ENCODE measurements around the gene SLC43A3.
"Not testable (repeated sequence)": the region's sequence is repeated elsewhere in the genome, so short reads cannot be mapped to it uniquely, and the experiment has no call there.

SLC43A3 gene

GRCh38 chr11:57459164-57460021, 32.5 kb upstream of the SLC43A3 start:
- no peak for DNase-seq

GRCh38 chr11:57458410-57459163, 31.7 kb upstream of the SLC43A3 start:
- DNase-seq: peak; percentile 65

GRCh38 chr11:57458060-57458409, 31.1 kb upstream of the SLC43A3 start:
- DNase-seq: no peak

GRCh38 chr11:57457643-57458023, 30.7 kb upstream of the SLC43A3 start:
- no peak for DNase-seq

GRCh38 chr11:57456960-57457642, 30.2 kb upstream of the SLC43A3 start:
- DNase-seq: peak; percentile 93

GRCh38 chr11:57453543-57454177, 26.7 kb upstream of the SLC43A3 start:
- no peak for DNase-seq

- no peak for DNase-seq
Measured at GRCh38 chr11:57446055-57446454, 19.1 kb upstream of the SLC43A3 start.

GRCh38 chr11:57445122-57445394, 18.1 kb upstream of the SLC43A3 start:
- not testable (repeated sequence) for DNase-seq

GRCh38 chr11:57444362-57445121, 17.6 kb upstream of the SLC43A3 start:
- DNase-seq: peak; percentile 78

- no peak for DNase-seq
Measured at GRCh38 chr11:57440744-57441414, 14.0 kb upstream of the SLC43A3 start.

- no peak for DNase-seq
Measured at GRCh38 chr11:57439786-57440185, 12.9 kb upstream of the SLC43A3 start.

GRCh38 chr11:57438345-57439285, 11.7 kb upstream of the SLC43A3 start:
- DNase-seq: no peak

- no peak for DNase-seq
Measured at GRCh38 chr11:57436031-57436430, 9.1 kb upstream of the SLC43A3 start.

- DNase-seq: peak; percentile 93
Measured at GRCh38 chr11:57434640-57435546, 8.0 kb upstream of the SLC43A3 start.

- DNase-seq: peak; percentile 94
Measured at GRCh38 chr11:57432714-57433163, 5.8 kb upstream of the SLC43A3 start.

GRCh38 chr11:57432149-57432561, 5.2 kb upstream of the SLC43A3 start:
- DNase-seq: peak; percentile 78

- DNase-seq: no peak
Measured at GRCh38 chr11:57430952-57431351, 4.0 kb upstream of the SLC43A3 start.

- DNase-seq: no peak
Measured at GRCh38 chr11:57429946-57430345, 3.0 kb upstream of the SLC43A3 start.

GRCh38 chr11:57428643-57429042, 1.7 kb upstream of the SLC43A3 start:
- no peak for DNase-seq

- DNase-seq: no peak
Measured at GRCh38 chr11:57427727-57428082, 784 bp upstream of the SLC43A3 start.

All from suppressor macrophage treated with lipopolysaccharide for 4 hours (primary cell).